Loucy (cell line): Measurements from ENCODE around the gene APLP1.

Experiments
- H2AFZ ChIP-seq: fragments of 200-600 bp; sonication (generic); 2 replicates; pipeline ENCODE4 v1.6.0; 2016; ENCODE audit warnings: antibody characterized with exemption, mild to moderate bottlenecking, low read length, moderate library complexity
- H3F3A ChIP-seq: fragments of 200-600 bp; 2 replicates; pipeline ENCODE4 v1.6.0; 2016; ENCODE audit warnings: antibody characterized with exemption, low read depth, mild to moderate bottlenecking
- H3K27me3 ChIP-seq: fragments of 200-600 bp; sonication (generic); 2 replicates; pipeline ENCODE4 v1.6.1; 2014; ENCODE audit warnings: low read length, mild to moderate bottlenecking; ENCODE audit not compliant: insufficient read depth, poor library complexity, severe bottlenecking
- H3K36me3 ChIP-seq: fragments of 200-600 bp; sonication (generic); 2 replicates; pipeline ENCODE4 v1.6.1; 2016; ENCODE audit warnings: low read length; ENCODE audit not compliant: insufficient read depth
- H3K4me1 ChIP-seq: fragments of 200-600 bp; sonication (generic); 2 replicates; pipeline ENCODE4 v1.5.1; 2014; ENCODE audit warnings: low read length, mild to moderate bottlenecking; ENCODE audit not compliant: insufficient read depth, poor library complexity, severe bottlenecking
- H3K4me2 ChIP-seq: fragments of 200-600 bp; sonication (generic); 2 replicates; pipeline ENCODE4 v1.6.0; 2014; ENCODE audit warnings: antibody characterized with exemption, low read length, low read depth, mild to moderate bottlenecking; ENCODE audit not compliant: poor library complexity, severe bottlenecking
- H3K4me3 ChIP-seq: fragments of 200-600 bp; sonication (generic); 2 replicates; pipeline ENCODE4 v1.5.1; 2014; ENCODE audit warnings: low read length, mild to moderate bottlenecking, mixed read lengths; ENCODE audit not compliant: poor library complexity, severe bottlenecking
- H3K79me2 ChIP-seq: fragments of 200-600 bp; sonication (generic); 2 replicates; pipeline ENCODE4 v1.6.1; 2014; ENCODE audit warnings: low read length; ENCODE audit not compliant: insufficient read depth
- H3K9ac ChIP-seq: fragments of 200-600 bp; sonication (generic); 2 replicates; pipeline ENCODE4 v1.6.0; 2014; ENCODE audit warnings: mild to moderate bottlenecking, low read depth, low read length, moderate library complexity; ENCODE audit not compliant: poor library complexity, severe bottlenecking
- H3K9me2 ChIP-seq: fragments of 200-600 bp; sonication (generic); replicated peaks from 2 replicates; pipeline ENCODE4 v1.6.1; 2016; ENCODE audit warnings: low read depth, low read length, mixed read lengths
- H3K9me3 ChIP-seq: fragments of 200-600 bp; sonication (generic); 2 replicates; pipeline ENCODE4 v1.6.1; 2014; ENCODE audit warnings: mild to moderate bottlenecking, antibody characterized with exemption, low read length, low read depth; ENCODE audit not compliant: insufficient read depth
- H4K20me1 ChIP-seq: fragments of 200-600 bp; sonication (generic); 2 replicates; pipeline ENCODE4 v1.6.0; 2014; ENCODE audit warnings: antibody characterized with exemption, low read length, mild to moderate bottlenecking; ENCODE audit not compliant: insufficient read depth, poor library complexity, severe bottlenecking
- CTCF ChIP-seq: fragments of 200-600 bp; sonication (generic); conservative IDR thresholded peaks from 2 replicates; pipeline ENCODE4 v1.5.1; 2014; ENCODE audit warnings: mild to moderate bottlenecking, antibody characterized with exemption, low read length
- EZH2phosphoT487 ChIP-seq: fragments of 200-600 bp; IDR thresholded peaks from 2 replicates; pipeline ENCODE4 v1.6.1; 2018; ENCODE audit warnings: antibody characterized with exemption, mild to moderate bottlenecking, moderate library complexity, borderline replicate concordance

The APLP1 gene

GRCh38 chr19:35898499-35898809 lies 30.1 kb downstream of the APLP1 start:
- peak overlapping the region; percentile 82 for H3K4me3 ChIP-seq
- peaks cover 43% of the 10 kb centered on the region for H3K4me1 ChIP-seq
- H3K79me2 ChIP-seq, result peaks cover 45% of the 10 kb centered on the region
- peak overlapping the region; percentile 88 for H3K9ac ChIP-seq
- H3K4me2 ChIP-seq, result peak overlapping the region; percentile 91
- no peaks in the 10 kb centered on the region for H3K9me3 ChIP-seq
- H2AFZ ChIP-seq, result peak overlapping the region; percentile 85
- no peaks in the 10 kb centered on the region for H3K27me3 ChIP-seq
- no peaks in the 10 kb centered on the region for H3K9me2 ChIP-seq
- no peaks in the 10 kb centered on the region for H3F3A ChIP-seq
- H3K36me3 ChIP-seq, result peaks cover 20% of the 10 kb centered on the region; the same call in 1 of the 2 replicates
- H4K20me1 ChIP-seq, result peaks cover 9% of the 10 kb centered on the region
- no peak for TF ChIP-seq CTCF
- TF ChIP-seq EZH2phosphoT487, result no peak

GRCh38 chr19:35899547-35900214 lies 31.3 kb downstream of the APLP1 start:
- Histone ChIP-seq H3K9me3 (no peaks in the 10 kb centered on the region), H3K4me1 (peaks cover 50% of the 10 kb centered on the region), H3K4me2 (peak overlapping the region; percentile 91), H2AFZ (peak overlapping the region; percentile 85), H3K27me3 (no peaks in the 10 kb centered on the region), H4K20me1 (peaks cover 9% of the 10 kb centered on the region), H3K4me3 (peak overlapping the region; percentile 82), H3K79me2 (peaks cover 45% of the 10 kb centered on the region), H3K36me3 (peaks cover 20% of the 10 kb centered on the region; the same call in 1 of the 2 replicates), H3F3A (no peaks in the 10 kb centered on the region), H3K9ac (peak overlapping the region; percentile 88), H3K9me2 (no peaks in the 10 kb centered on the region)
- TF ChIP-seq CTCF (no peak), EZH2phosphoT487 (no peak)

- Histone ChIP-seq H3K4me1 (peaks cover 56% of the 10 kb centered on the region), H3K9me2 (no peaks in the 10 kb centered on the region), H3K36me3 (peaks cover 11% of the 10 kb centered on the region; the same call in 1 of the 2 replicates), H3K4me2 (peak overlapping the region; percentile 91), H2AFZ (no peak overlapping the region), H4K20me1 (peaks cover 9% of the 10 kb centered on the region), H3K27me3 (no peaks in the 10 kb centered on the region), H3K9ac (peak overlapping the region; percentile 88), H3K79me2 (peaks cover 45% of the 10 kb centered on the region), H3F3A (no peaks in the 10 kb centered on the region), H3K4me3 (peak overlapping the region; percentile 82), H3K9me3 (no peaks in the 10 kb centered on the region)
- no peak for TF ChIP-seq EZH2phosphoT487
- no peak for TF ChIP-seq CTCF
Observed at GRCh38 chr19:35901055-35901644, 32.8 kb downstream of the APLP1 start.
